ENCODE data around the gene PUS3. TPM values are rescaled to one million over a fixed set of nuclear protein-coding genes. Genes with fewer than 3 reads are reported as not detected.

PUS3 gene
- total RNA-seq, 4 donors from 2014 or later = 7.1 to 20.2 (median 8.5) TPM

DNA sequence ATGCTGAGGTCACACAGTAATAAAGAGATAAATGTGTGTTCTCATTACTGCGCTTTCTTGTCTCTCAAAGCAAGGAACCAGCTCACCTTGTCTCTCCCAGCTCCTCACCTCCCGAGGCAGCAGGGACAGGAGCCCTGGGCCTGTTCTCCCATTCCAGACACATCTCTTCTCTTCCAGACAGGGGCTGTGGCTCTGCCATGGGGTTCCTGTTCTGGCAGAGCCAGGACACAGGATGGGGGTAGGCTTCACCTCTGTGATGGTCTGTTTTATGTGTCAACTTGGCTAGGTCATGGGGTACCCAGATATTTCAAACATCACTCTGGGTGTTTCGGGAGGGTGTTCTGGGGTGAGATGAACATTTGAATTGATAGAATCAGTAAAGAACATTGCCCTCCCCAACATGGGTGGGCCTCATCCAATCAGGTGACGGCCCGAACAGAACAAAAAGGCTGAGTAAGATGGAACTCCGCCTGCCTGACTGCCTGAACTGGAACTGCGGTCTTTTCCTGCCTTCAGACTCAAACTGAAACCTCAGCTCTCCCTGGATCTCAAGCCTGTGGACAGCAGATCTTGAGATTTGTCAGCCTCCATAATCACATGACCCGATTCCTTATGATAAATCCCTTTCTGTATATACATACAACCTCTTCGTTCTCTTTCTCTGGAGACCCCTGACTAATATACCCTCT is 40.8 kb upstream of the PUS3 start:
- Histone ChIP-seq H3K9me3 (no peaks in the 10 kb centered on the region), H3K36me3 (no peaks in the 10 kb centered on the region), H3K4me1 (peaks cover 7 to 19% (median 11%) of the 10 kb centered on the region in 4 donors), H3K4me3 (no peak overlapping the region), H3K27me3 (no peaks in the 10 kb centered on the region), H3K27ac (replicated peaks in 1 of 4) (no peak overlapping the region)
- TF ChIP-seq, protein P1, sequence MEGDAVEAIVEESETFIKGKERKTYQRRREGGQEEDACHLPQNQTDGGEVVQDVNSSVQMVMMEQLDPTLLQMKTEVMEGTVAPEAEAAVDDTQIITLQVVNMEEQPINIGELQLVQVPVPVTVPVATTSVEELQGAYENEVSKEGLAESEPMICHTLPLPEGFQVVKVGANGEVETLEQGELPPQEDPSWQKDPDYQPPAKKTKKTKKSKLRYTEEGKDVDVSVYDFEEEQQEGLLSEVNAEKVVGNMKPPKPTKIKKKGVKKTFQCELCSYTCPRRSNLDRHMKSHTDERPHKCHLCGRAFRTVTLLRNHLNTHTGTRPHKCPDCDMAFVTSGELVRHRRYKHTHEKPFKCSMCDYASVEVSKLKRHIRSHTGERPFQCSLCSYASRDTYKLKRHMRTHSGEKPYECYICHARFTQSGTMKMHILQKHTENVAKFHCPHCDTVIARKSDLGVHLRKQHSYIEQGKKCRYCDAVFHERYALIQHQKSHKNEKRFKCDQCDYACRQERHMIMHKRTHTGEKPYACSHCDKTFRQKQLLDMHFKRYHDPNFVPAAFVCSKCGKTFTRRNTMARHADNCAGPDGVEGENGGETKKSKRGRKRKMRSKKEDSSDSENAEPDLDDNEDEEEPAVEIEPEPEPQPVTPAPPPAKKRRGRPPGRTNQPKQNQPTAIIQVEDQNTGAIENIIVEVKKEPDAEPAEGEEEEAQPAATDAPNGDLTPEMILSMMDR (IDR thresholded peaks at IDR 0.05) = no peak
- TF ChIP-seq POLR2AphosphoS5 (IDR thresholded peaks at IDR 0.05) = no peak
- TF ChIP-seq EP300 (IDR thresholded peaks at IDR 0.05) = no peak
- no peak for TF ChIP-seq POLR2A (IDR thresholded peaks at IDR 0.05; ENCODE audit: low read depth)
- WGBS = 93% methylated on average over 9 of the region's 9 CpGs
- intact Hi-C loops (cut with DNase I) = no loop called here
- no peak for DNase-seq (ENCODE audit: extremely low spot score)

DNA sequence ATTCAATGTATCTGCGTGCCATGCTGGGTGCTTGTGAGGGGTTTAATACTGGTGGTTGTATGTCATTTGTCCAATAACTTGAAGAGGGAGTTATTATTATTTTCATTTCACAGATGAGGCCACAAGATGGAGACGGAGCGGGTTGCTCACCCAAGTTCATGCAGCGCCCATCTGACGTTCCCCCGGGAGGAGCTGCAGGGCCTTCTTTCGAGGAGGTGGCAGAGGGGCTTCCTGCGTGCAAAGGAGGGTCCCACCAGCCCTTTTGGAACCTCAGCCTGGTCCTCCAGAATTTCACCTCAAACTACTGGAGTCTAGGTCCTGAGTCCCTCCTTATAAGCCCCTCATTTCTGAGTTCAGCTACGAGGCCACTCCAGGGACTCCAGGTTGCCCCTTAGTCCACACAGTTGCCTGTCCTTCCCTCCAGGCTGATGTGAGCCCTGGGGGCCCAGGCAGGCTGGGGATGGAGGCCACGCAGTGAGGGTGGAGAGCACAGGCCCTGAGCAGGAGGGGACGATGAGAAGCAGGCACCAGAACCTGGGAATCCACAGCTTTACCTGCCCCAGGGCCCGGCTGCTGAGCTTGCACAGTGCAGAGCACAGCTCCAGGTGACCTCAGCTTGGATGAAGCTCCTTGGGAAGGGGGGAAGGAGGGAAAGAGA is 39.9 kb upstream of the PUS3 start:
- no peak for DNase-seq (ENCODE audit: extremely low spot score)
- H3K9me3 ChIP-seq = no peaks in the 10 kb centered on the region
- intact Hi-C loops (cut with DNase I) = no loop called here
- no peak overlapping the region for H3K4me3 ChIP-seq
- H3K27me3 ChIP-seq = no peaks in the 10 kb centered on the region
- peaks cover 10 to 28% (median 16%) of the 10 kb centered on the region in 4 donors for H3K4me1 ChIP-seq
- H3K27ac ChIP-seq (replicated peaks in 1 of 4) = no peak overlapping the region
- TF ChIP-seq EP300 (IDR thresholded peaks at IDR 0.05) (no peak), POLR2AphosphoS5 (IDR thresholded peaks at IDR 0.05) (no peak), POLR2A (IDR thresholded peaks at IDR 0.05; ENCODE audit: low read depth) (no peak)
- TF ChIP-seq, protein P1 (IDR thresholded peaks at IDR 0.05) = no peak
- 95% methylated on average over 12 of the region's 12 CpGs for WGBS
- no peaks in the 10 kb centered on the region for H3K36me3 ChIP-seq

DNA sequence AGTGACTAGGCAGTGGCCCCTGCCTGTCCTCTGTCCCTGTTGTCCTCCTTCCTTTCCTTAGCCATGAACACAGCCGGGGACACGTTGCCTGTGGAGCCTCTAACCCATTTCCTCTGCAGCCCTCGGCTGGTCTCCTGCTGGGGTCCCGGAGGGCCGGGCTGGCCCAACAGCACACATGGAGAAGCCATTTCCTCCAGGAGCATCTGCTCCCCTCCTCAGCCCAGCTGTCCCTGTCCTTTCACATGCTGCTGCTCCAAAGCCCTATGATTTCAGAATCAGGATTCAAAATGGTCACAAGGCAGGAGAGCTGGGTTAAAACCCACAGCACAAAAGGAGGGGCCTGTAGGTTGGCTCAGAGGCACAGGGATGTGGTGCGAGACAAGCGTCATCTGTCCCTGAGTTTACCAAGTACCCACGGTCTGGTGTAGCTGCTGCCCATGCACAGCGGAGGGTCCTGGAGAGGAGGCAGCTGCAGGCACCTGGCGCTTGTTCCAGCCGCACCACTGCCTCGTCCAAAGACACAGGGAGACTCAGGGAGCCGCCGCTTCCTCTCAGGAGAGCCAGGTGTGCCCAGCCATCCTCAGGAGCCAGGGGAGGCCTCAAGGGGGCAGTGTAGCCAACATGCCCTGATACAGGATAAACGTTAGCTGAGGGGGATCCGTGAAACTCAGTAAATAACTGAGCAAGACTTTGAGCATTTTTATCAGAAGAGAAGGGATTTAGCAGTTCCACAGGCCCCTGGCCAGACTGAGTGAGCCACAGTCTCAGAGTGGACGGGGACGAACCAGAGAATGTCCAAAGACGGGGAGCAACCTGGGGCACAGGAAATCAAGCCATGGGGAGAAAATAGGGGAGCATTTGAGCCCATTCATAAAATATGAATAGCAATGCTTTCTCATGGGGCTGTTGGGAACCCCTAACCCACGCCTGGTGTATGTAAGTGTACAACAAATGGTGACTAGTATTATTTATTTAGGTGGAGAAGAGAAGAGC is 38.9 kb upstream of the PUS3 start:
- Histone ChIP-seq H3K4me1 (peaks cover 10 to 30% (median 16%) of the 10 kb centered on the region in 4 donors), H3K4me3 (no peak overlapping the region), H3K27ac (replicated peaks in 1 of 4) (no peak overlapping the region), H3K27me3 (no peaks in the 10 kb centered on the region), H3K9me3 (no peaks in the 10 kb centered on the region), H3K36me3 (no peaks in the 10 kb centered on the region)
- intact Hi-C loops (cut with DNase I) = no loop called here
- DNase-seq (ENCODE audit: extremely low spot score) = no peak
- TF ChIP-seq, protein P1 (IDR thresholded peaks at IDR 0.05) = peak; percentile 34 to 63 (median 43)
- no peak for TF ChIP-seq POLR2A (IDR thresholded peaks at IDR 0.05; ENCODE audit: low read depth)
- WGBS = 53% methylated on average over 15 of the region's 20 CpGs

DNA sequence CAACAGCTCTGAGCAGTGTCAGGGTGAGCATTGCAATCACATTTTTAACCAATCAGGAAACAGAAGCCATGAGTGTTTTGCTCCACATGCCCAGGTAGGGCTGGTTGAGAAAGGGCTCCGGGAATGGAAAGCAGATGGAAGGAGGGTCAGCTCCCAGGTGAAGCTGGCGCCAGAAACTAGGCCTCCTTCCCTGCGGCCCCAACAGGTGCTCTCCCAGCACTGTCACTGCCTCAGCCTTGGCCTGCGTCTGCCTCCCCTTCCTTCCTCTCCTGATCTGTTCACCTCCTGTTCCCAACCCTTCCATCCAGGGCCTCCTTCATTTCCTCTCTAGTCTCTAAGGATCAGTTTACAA is 38.2 kb upstream of the PUS3 start:
- TF ChIP-seq POLR2AphosphoS5 (IDR thresholded peaks at IDR 0.05) = no peak
- TF ChIP-seq, protein P1 (IDR thresholded peaks at IDR 0.05) = no peak
- TF ChIP-seq POLR2A (IDR thresholded peaks at IDR 0.05; ENCODE audit: low read depth) = no peak
- no peak for TF ChIP-seq EP300 (IDR thresholded peaks at IDR 0.05)
- H3K9me3 ChIP-seq = no peaks in the 10 kb centered on the region
- intact Hi-C loops (cut with DNase I) = no loop called here
- WGBS = 85% methylated on average over 4 of the region's 4 CpGs
- H3K27me3 ChIP-seq = no peaks in the 10 kb centered on the region
- DNase-seq (ENCODE audit: extremely low spot score) = no peak
- no peaks in the 10 kb centered on the region for H3K36me3 ChIP-seq
- peaks cover 10 to 30% (median 16%) of the 10 kb centered on the region in 4 donors for H3K4me1 ChIP-seq
- H3K27ac ChIP-seq (replicated peaks in 1 of 4) = no peak overlapping the region
- H3K4me3 ChIP-seq = no peak overlapping the region

All from esophagus muscularis mucosa (tissue), 4 donors.